T-helper 2 cell treated with Interferon-gamma antibody and Interleukin-4, amounts not matched to agents 100 ng/mL and 5 ng/mL, for 36 hours (primary cell): ENCODE data around the gene NFKBIA. TPM values are rescaled to one million over a fixed set of nuclear protein-coding genes. Genes with fewer than 3 reads are reported as not detected.

Source experiments
- total RNA-seq: library from RNA; stranded (reverse); gene quantifications from 2 replicates; pipeline ENCODE4 v1.2.3, GENCODE V29; 2022

Gene NFKBIA
- total RNA-seq, 1 donor from 2014 or later: 113 TPM

Other genes with a start within 250 kb of the NFKBIA start
- gene PSMA6, start 112.4 kb downstream of the NFKBIA start, total RNA-seq: 268 and 274 TPM in 2 replicates
- gene INSM2, start 129.4 kb upstream of the NFKBIA start, total RNA-seq: not detected in 2 replicates